ENCODE data around the gene MATK.

Gene MATK, protein sequence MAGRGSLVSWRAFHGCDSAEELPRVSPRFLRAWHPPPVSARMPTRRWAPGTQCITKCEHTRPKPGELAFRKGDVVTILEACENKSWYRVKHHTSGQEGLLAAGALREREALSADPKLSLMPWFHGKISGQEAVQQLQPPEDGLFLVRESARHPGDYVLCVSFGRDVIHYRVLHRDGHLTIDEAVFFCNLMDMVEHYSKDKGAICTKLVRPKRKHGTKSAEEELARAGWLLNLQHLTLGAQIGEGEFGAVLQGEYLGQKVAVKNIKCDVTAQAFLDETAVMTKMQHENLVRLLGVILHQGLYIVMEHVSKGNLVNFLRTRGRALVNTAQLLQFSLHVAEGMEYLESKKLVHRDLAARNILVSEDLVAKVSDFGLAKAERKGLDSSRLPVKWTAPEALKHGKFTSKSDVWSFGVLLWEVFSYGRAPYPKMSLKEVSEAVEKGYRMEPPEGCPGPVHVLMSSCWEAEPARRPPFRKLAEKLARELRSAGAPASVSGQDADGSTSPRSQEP

DNA sequence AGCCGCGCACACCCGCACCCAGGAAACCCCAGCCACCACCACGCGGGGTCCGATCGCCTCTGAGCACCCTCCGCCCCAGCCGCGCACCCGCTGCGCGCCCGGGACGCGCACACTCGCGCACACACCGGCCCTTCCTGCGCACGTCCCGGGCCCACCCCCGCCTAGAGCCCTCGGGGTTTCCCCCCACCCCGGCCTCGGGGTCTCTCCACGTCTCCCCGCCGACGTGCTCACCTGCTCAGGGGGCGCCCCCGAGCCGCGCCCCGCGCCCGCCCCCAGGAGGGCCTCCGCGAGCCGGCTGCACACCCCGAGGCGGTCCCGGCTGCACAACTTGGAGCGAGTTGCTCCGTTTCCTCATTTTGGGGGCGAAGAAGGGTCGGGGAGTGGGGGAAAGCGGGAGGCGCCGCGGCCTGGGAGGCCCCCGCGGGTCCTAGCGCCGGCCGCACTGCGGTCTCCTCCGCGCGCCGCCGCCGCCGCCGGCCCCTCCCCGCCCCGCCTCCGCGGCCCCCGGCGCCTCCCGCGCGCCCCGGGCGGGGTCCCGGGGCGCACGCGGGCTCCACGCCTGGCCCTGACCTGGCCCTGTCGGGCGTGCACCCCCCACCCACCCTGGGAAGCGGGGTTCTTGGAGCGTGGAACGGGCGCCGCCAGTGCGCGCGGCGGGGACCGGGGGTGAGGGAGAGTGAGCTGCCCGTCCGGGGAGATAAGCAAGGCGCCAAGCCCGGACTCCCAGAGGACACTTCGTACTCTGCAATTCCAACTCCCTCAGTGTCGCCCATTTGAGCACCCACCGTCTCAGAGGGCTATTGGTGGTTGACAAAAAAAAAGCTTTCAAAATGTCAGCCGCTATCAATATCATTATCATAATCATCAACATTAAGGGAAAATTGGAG, at the start of gene MATK:
TSS of gene MATK (minus strand) at position 444 of the 887 bp plus-strand sequence. CDS start 1,246 bp downstream, outside the sequence.
- FAIRE-seq (no peak), DNase-seq (ENCODE audit: low spot score) (no peak)

DNA sequence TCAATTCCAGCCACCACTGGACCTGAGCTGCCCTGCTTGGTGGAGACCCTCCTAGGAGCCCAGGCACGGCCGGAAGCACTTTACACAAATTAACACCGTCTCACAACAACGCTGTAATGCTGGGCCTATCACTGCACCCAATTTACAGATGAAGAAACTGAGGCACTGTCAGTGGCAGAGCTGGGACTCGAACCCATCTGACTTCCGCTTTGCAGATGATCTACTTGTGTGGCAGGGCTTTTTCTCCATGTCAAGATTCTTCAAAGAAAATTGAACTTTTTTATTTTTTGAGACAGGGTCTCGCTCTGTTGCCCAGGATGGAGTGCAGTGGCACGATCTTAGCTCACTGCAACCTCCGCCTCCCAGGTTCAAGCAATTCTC, 48.9 kb upstream of the MATK start:
- no peak for FAIRE-seq
- DNase-seq (ENCODE audit: low spot score), result no peak

DNA sequence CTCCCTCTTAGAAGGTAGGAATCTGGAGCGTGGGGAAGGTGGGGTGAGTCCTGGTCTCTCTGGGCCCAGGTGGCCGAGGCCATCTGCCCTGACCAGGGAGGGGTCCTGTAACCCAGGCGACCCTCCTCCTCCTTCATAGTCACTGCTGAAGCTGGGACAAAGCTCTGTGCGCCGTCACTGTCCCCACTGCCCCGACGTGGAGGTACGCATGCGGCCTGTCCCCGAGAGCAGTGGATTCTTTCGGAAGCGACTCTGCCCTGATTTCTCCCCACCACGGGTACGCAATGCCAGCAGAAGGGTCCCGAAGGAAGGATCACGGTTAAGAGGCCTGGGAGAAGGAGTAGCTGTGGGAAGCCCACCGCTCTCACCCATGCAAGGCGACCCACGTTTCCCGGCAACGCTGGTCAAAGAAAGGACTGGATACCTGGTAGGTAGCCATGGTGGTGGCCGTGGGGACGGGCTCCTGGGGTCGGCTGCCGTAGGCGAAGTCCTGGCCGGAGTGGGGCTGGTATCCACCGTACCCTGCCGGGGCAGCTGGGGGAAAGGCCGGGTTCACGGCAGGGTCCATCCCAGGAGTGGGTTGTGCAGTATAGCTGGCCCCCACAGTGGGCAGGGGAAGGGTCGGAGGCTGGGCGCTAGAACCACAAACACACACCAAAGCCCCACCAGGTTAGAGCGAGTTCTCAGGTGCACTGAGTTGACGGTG, 48.3 kb upstream of the MATK start:
- DNase-seq (ENCODE audit: low spot score) (no peak), FAIRE-seq (no peak)

DNA sequence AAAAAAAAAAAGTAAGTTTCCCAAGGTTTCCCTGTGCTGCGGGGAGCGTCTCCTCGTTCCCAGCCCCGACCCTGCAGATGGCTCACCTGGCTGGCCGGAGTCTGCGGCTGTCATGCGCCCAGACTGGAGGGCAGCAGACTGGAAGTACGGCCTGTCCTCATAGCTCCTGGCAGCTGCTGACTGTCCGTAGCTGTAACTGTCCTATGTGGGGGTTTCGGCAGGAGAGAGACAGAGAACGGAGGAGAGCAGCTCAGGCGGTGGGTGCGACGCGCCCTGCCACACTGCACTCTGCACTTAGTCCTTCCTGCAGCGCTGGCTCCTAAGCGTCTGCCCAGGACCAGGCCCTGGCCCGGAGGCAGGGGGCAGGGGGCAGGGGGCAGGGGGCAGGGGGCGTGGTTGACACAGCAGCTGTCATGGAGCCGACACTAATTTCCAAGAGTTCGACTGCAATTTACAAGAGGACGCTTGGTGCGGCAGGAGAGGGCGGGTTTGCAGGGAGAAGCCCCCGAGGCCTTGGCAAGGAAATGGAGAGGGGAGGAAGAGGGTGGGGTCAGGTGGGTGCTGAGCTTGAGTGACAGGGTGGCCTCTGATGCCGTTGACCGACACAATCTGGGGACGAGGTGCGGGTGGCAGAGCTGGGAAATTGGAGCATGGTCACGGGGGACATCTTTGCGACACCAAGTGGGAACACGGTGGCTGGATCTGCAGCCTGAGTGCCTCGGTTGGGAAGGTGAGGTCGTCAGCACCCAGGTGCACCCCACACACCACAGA, 47.6 kb upstream of the MATK start:
- FAIRE-seq, result no peak
- no peak for DNase-seq (ENCODE audit: low spot score)

DNA sequence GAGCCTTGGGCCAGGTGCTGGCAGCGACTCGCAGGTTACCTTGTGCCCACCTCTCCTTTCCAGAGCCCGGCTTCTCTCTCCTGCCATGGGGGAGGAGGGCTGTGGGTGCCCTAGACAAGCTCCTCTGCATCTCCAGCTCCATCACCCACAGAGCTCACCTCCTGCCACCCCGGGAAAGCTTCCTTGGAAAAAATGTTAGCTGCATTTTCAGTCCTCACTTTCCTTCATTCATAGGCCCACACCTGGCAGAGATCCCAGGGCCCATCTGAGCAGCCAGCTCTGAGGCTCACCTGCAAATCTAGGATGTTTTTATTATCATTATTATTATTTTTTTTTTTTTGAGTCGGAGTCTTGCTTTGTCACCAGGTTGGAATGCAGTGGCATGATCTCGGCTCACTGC, 45.8 kb upstream of the MATK start:
- no peak for FAIRE-seq
- no peak for DNase-seq (ENCODE audit: low spot score)

DNA sequence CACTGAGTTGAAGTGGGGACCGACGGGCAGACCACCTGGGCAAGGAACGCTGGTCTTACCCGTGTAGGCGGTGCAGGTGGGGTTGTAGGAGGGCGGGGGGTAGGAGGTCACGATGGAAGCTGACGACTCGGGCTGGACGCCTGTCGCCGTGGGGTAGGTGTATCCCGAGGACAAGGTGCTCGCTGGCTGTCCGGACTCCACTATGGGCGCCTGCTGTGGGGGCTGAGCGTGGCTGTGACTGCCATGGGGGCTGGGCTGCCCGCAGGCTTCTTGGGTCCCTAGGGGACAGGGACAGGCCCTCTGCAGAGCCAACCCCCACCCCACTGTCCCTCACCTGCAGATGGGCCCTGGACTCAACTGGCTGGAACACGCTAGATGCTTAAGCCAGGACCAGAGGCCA, 45.4 kb upstream of the MATK start:
- no peak for DNase-seq (ENCODE audit: low spot score)
- FAIRE-seq, result no peak

DNA sequence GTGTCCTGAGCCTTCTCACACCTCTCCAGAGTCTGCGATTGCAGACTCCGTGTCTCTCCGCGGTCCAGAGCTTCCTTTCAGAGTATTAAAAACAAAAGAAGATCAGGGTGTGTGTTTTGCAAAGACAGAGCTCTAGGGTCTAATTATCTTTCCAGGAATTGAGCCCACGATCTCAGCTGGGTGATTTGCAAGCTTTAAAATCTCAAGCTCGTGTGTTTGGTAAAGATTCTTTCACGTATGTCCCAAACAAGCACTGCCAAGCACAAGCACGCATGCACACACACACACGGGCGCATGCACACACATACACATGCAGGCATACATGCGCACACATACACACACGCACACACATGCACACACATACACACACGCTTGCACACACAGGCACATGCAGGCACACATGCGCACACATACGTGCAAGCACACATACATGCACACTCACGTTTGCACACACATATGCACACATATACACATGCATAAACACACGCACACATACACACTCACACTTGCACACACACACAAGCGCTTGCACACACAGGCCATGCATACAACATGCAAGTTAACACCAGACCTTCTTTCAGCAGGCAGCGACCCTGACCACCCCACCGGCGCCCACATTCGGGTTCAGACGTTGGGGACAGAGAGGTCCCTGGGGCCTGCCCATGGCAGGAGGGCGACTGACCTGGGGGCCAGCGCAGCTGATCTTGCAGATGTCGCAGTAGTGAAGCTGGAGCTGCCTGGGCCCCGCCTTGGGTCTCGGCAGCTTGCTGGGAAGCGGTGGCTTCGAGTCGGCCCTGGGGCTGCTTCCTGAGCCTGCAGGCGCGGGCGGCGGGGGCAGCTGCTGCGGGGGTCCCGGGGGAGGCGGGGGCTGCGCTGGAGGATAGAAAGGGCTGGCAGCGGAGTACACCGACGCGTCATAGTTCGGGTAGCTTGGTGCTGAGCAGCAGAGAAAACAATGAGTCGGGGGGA, 44.7 kb upstream of the MATK start:
- FAIRE-seq, result no peak

DNA sequence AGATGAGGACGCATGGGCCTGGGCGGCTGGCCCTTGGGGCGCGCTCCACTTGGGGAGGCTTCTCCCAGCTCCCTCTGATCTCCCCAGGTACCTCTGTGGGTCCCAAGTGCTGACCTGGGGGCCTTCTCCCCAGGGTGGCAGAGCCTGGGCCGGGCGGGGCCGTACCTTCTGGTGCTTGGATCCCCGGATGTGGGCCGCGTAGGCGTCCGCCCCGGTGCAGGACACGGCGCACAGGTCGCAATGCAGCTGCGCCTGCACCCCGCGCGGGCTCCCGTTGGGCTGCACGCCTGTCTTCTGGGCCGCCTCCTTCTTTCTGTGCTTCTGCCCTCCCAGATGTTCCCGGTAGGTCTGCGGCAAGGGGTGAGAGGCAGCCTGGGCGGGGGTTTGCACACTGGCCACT, 41.1 kb upstream of the MATK start:
- FAIRE-seq, result no peak
- no peak for DNase-seq (ENCODE audit: low spot score)

More for the DNA sequence above, 44.7 kb upstream of the MATK start:
- DNase-seq (ENCODE audit: low spot score), result no peak

DNA sequence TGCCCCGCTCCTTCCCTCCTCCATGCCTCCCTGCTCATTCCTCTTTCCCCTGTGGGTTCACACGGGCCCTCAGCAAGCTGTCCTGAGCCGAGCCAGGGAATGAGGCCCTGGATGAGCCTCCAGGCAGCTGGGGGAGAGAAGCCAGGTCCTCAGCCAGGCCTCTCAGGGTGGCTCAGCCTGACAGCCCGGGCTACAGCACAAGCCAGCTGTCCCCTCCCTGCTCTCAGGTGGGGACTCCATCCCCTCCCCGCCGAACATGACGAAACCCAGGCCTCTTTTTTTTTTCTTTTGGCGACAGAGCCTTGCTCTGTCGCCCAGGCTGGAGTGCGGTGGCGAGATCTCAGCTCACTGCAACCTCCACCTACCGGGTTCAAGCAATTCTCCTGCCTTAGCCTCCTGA, 40.0 kb upstream of the MATK start:
- no peak for FAIRE-seq
- DNase-seq (ENCODE audit: low spot score), result no peak

DNA sequence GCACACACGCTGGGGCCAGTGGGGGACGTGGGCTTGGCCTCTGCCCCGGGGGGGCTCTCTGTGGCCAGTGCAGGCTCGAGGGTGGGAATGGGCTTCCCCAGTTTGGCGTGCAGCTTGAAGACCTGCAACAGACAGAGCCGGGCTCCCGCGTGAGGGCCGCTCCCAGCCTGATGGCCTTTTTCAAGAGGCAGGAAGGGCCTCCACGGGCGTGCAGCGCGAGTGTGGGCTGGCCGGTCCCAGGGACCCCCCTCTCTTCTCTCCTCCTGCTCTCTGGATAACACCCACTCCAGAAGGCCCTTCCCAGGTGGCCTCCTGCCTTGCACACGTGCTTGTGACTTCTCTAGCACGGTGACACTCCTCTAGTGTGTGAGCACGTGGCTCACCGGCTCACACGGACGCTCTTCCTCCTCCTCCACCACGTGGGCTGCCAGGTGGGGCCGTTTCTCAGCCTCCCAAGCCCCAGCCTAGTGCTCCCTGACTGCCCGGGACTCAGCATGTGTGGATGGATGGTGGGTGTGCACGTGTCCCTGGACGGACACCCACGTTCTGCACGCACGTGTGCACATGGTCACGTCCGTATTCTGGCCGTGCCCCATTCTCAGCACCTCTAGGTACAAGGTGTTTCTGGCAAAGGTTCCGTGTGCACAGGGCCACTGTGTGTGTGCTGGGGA, 39.2 kb upstream of the MATK start:
- no peak for DNase-seq (ENCODE audit: low spot score)
- FAIRE-seq, result no peak

DNA sequence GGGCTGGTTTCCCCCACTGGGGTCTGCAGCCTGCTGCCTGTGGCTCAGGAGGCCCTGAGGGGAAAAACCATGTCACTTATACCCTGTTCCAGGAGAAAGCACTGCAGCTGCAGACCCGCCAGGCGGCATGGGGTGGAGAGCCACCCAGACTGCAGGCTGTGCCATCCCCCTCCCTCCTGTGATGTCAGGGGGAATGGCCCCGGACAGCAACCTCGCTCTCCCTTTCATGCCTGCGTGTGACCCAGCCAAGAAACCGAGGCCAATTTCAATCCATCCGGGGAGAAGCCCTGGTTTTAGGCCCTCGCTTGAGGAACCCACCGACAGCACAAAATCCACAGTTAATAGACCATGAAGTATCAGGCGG, 37.2 kb upstream of the MATK start:
- DNase-seq (ENCODE audit: low spot score), result no peak
- FAIRE-seq, result no peak

DNA sequence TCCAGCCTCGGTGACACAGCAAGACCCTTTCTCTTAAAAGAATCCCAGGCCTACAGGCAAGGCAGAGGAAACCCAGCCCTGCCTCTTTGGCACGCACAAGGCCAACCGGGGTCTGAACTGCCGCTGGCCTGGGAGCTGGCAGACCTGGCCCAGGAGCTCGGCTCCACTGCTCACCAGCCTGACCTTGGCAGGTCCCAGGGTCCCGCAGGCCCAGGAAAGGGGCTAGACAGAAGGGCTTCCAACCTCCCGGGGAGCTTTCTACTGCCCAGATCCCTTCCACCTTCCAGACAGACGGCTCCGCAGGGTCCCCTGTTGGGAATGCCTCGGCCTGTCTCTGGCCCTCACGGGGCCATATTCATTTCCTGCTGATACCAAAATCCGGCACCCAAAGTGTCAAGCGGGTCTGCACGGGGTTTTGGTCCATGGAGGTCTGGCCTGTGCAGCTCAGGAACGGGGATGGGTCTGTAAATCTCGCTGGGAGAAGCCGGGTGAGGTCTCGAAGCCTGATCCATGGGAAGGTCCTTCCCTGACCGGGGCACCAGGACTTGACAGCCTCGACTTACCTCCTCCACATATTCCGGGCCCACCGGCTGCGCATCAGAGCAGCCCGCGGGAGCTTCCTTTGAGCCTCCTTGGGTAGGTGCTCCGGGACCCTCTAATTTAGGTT, 36.6 kb upstream of the MATK start:
- FAIRE-seq, result no peak
- DNase-seq (ENCODE audit: low spot score), result no peak

DNA sequence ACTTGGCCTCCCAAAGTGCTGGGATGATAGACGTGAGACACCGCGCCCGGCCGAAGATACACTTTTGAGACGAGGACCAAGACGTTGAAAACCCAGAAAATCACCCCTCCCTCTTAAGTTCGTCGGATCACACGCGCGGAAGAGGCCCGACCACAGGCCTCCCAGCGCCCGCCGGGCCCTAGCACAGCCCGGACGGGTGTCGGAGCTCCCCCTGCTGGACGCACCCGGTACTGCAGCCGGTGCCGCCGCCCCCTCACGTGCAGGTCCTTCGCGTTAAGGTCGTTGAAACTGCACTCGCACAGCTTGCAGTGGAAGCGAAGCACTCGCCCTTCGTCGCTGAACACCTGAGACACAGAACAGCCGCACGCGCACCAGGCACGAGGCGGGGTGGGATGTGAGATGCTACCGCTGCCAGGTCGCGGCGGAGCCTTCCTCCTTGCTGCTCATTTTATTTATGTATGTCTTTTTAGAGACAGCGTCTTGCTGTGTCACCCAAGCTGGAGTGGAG, 35.7 kb upstream of the MATK start:
- no peak for FAIRE-seq

DNA sequence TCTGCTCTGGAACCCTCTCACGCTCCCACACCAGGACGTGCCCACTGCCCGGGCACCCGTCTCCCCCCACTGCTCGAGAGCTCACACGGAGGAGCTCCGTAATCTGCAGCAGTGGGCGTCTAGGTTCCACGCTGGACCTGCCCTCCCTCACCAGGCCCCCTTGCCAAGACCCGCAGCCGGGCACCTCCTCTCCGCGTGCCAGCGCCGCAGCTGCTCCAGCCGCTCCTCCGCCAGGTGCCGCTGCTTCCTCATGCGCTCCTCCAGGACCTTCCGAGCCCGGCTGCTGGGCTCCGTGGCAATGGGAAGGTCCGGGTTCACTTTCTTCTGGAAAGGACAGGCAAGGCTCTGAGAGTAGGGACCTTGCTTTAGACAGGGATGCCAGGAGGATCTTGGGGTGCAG, 35.0 kb upstream of the MATK start:
- FAIRE-seq (no peak), DNase-seq (ENCODE audit: low spot score) (no peak)

More for the DNA sequence above, 35.7 kb upstream of the MATK start:
- DNase-seq (ENCODE audit: low spot score), result no peak

DNA sequence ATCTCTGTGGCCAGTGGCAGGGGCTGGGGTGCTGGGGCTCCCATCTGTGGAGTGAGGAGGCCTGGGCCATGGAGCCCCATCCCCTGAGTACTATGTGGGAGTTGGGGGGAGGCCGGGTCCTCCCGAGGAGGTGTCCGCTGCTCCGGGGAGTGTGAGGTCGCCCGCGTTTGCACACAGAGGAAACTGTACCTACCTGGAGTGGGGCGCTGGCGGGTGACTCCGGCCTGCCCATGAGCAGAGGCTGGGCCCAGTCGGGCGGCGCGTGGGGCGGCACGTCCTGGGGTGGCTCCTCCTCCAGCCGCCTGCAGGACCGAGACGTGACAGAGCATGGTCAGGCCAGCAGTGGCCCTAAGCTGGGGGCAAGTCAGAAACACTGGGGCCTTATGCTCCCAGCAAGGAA, 33.8 kb upstream of the MATK start:
- DNase-seq (ENCODE audit: low spot score), result no peak
- FAIRE-seq, result no peak

DNA sequence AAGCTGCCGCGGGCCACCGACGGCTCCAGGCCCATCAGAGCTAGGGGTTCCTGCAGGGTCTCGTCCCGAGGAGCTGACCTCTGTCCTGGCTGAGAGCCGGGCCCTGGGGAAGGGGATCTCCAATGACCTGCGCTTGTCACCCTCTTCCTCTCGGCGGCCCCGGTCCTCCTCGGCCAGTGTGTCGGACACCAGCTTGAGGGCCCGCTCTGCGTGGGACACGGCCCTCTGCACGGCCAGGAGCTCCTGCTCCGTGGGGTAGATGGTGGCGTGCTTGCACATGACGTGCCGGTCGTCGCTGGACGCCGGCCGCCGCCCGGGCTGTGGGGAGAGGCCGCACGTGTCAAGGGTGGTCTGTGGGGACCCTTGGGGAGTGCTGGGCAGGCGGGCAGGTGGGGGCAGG, 32.7 kb upstream of the MATK start:
- FAIRE-seq (no peak), DNase-seq (ENCODE audit: low spot score) (no peak)

DNA sequence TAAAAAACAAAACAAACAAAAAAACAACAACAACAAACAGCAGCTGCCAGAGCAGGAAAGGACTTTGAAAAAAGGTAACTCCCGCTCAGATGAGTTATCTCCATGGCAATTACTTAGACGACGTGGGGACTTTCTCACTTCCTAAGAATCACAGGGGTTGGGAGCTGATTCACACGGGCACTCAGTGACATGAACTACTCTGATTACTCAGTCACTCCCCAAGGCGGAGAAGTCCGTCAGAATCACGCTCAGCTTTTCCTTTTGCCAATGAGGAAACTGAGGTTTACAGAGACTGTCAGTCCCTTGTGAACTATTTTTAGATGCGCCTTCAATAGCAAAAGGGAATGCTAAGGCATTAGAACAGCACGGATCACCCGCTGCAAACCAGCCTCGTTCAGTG, 32.3 kb upstream of the MATK start:
- DNase-seq (ENCODE audit: low spot score) (peak; percentile 40), FAIRE-seq (peak; percentile 11)

DNA sequence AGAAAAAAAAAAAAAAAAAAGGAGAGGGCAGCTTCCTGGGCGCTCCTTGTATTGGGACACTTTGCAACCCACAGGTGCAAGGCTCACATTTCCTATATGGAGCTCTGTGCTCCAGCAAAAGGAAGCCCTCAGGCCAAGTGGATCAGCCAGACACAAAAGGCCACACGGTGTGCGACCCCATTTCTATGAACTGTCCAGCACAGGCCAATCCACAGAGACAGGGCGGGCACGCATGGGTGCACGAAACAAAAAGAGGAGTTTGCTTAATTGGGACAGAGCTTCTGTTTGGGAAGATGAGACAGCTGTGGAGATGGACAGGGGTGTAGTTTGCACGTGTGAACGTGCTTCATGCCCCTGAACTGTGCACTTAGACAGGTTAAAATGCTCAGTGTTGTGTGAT, 31.6 kb upstream of the MATK start:
- FAIRE-seq, result no peak
- DNase-seq (ENCODE audit: low spot score), result no peak

Measured in RCC 7860 (cell line).